Melanocyte of skin (primary cell): ENCODE data around the gene UBFD1. TPM values are rescaled to one million over a fixed set of nuclear protein-coding genes. Genes with fewer than 3 reads are reported as not detected.

Source experiments
- total RNA-seq, 2 donors: library from RNA; depleted of rRNA; stranded (reverse); fragments of >200 nt; gene quantifications; 2 replicates each; pipeline ENCODE4 v1.2.3, GENCODE V29; 2012

The UBFD1 gene, protein sequence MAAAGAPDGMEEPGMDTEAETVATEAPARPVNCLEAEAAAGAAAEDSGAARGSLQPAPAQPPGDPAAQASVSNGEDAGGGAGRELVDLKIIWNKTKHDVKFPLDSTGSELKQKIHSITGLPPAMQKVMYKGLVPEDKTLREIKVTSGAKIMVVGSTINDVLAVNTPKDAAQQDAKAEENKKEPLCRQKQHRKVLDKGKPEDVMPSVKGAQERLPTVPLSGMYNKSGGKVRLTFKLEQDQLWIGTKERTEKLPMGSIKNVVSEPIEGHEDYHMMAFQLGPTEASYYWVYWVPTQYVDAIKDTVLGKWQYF
- 10 to 100 TPM; 86.7 to 93.2 TPM for total RNA-seq

GRCh38 chr16:23556881-23557778 lies at the start of gene UBFD1, which contains the start of gene EARS2:
Gene UBFD1, plus strand, starts transcription at chr16:23557727. Its CDS starts 16 bp downstream, at chr16:23557743.
Gene EARS2, minus strand, starts transcription at chr16:23557350. Its CDS starts 7 bp downstream, at chr16:23557343.

DNA sequence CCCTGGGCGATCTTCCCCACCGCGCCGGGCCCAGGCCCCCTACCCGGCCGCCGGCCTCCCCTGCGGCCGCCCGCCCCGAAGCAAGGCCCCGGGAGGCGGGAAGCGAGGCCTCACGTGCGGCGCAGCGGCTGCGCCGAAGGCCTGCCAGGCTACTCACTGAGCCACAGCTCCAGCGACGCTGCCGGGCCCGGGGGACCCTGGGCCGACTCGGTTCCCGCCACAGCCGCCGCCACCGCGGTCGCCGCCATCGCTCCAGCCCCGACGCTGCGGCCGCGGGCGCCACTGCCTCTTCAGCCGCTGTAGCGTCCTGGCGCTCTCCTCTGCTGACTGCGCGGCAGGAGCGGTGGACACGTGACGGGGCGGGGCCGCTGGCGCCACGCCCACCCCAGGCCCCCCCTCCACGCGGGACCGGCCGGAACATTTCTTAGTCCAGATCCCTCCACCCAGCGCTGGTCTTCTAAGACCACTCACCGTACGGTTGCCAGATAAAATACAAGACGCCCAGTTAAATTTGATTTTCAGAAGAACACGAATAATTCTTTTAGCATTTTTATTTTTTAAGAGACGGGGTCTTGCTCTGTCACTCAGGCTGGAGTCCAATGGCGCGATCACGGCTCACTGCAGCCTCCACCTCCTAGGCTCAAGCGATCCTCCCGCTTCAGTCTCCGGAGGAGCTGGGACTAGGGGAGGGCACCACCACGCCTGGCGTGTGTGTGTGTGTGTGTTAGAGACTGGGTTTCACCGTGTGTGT lies 47.2 kb upstream of the UBFD1 start, which contains the start of gene GGA2:
TSS of gene GGA2 (minus strand) at position 331 of the 751 bp plus-strand sequence. CDS start at position 248, 83 bp downstream.

DNA sequence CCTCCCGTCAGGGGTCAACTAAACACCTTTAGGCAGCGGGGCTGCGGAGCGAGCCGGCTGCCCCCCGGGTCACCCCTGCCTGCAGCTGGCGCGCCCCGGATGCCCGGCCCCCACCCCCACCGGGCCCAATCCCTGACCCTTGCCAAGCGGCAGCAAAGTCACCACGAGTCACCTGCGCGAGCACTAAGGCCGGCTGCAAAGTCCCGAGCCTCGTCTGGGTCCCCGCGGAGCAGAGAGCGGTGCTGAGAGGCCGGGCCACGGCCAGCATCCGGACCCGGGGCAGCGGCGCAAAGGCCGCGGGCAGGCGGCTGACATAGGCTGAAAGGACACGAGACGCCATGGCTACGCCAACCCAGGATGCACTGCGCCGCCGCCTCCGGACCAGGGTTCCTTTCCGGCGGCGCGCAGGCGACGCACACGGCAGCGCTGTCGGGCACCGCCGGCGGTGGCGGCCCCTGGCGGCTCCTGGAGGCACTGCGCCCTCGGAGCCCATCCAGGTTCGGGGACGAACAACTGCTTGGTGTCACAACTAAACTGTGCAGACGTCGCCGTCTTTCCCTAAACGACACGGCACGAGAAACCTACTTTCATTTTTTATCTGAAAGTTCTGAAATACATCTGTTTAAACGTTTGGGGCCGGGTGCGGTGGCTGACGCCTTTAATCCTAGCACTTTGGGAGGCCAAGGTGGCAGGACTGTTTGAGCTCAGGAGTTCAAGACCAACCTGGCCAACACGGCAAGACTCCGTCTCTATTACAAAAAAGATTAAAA lies 38.6 kb downstream of the UBFD1 start, which contains the start of gene NDUFAB1:
TSS of gene NDUFAB1 (minus strand) at position 366 of the 770 bp plus-strand sequence. CDS start at position 340, 26 bp downstream.

Other genes starting within 250 kb of the UBFD1 start
- 10 to 100 TPM; 18.6 to 21.7 TPM for gene COG7, start 104.5 kb upstream of the UBFD1 start, total RNA-seq
- 10 to 100 TPM; 28.2 to 41.6 TPM for gene GGA2, start 47.2 kb upstream of the UBFD1 start, total RNA-seq
- gene EARS2, start 377 bp upstream of the UBFD1 start, total RNA-seq = 10 to 100 TPM; 45.8 to 57.9 TPM
- gene NDUFAB1, start 38.6 kb downstream of the UBFD1 start, total RNA-seq = 100 to 1,000 TPM; 102 to 142 TPM
- 10 to 100 TPM; 17.9 to 23.3 TPM for gene PALB2, start 83.6 kb downstream of the UBFD1 start, total RNA-seq
- 10 to 100 TPM; 48.2 to 62.6 TPM for gene DCTN5, start 83.7 kb downstream of the UBFD1 start, total RNA-seq
- 10 to 100 TPM; 31.3 to 61.6 TPM for gene PLK1, start 121.2 kb downstream of the UBFD1 start, total RNA-seq
- not detected for gene ERN2, start 155.5 kb downstream of the UBFD1 start, total RNA-seq
- not detected for gene CHP2, start 197.3 kb downstream of the UBFD1 start, total RNA-seq